GM18861 (cell line): Measurements from ENCODE around the gene RERE.
"Not testable (repeated sequence)": the region's sequence is repeated elsewhere in the genome, so short reads cannot be mapped to it uniquely, and the experiment has no call there.

Source experiments
- ATAC-seq: cut with Tn5 transposase; IDR thresholded peaks from one replicate; pipeline ENCODE4 v1.9.1; 2021; ENCODE audit not compliant: unreplicated experiment

RERE gene

GRCh38 chr1:8754247-8754650 lies 63.2 kb downstream of the RERE start:
- no peak for ATAC-seq

- no peak for ATAC-seq
Measured at GRCh38 chr1:8753736-8754135, 63.7 kb downstream of the RERE start.

GRCh38 chr1:8752921-8753713 lies 64.3 kb downstream of the RERE start:
- no peak for ATAC-seq

- ATAC-seq = no peak
Measured at GRCh38 chr1:8752411-8752810, 65.0 kb downstream of the RERE start.

- no peak for ATAC-seq
Measured at GRCh38 chr1:8751984-8752383, 65.5 kb downstream of the RERE start.

- no peak for ATAC-seq
Measured at GRCh38 chr1:8747879-8748825, 69.3 kb downstream of the RERE start.

- ATAC-seq = no peak
Measured at GRCh38 chr1:8746554-8746953, 70.9 kb downstream of the RERE start.

- ATAC-seq = no peak
Measured at GRCh38 chr1:8745749-8746390, 71.6 kb downstream of the RERE start.

GRCh38 chr1:8745346-8745745 lies 72.1 kb downstream of the RERE start:
- no peak for ATAC-seq

GRCh38 chr1:8742022-8742924 lies 75.2 kb downstream of the RERE start:
- no peak for ATAC-seq

GRCh38 chr1:8740034-8740449 lies 77.4 kb downstream of the RERE start:
- ATAC-seq = no peak

- no peak for ATAC-seq
Measured at GRCh38 chr1:8739377-8739776, 78.1 kb downstream of the RERE start.

- ATAC-seq = no peak
Measured at GRCh38 chr1:8736927-8737326, 80.5 kb downstream of the RERE start.

GRCh38 chr1:8733484-8733883 lies 84.0 kb downstream of the RERE start:
- ATAC-seq = no peak

- no peak for ATAC-seq
Measured at GRCh38 chr1:8731162-8731561, 86.3 kb downstream of the RERE start.

- ATAC-seq = no peak
Measured at GRCh38 chr1:8728464-8728863, 89.0 kb downstream of the RERE start.

GRCh38 chr1:8727809-8728213 lies 89.6 kb downstream of the RERE start:
- ATAC-seq = no peak

GRCh38 chr1:8727316-8727715 lies 90.1 kb downstream of the RERE start:
- not testable (repeated sequence) for ATAC-seq

GRCh38 chr1:8726801-8727186 lies 90.6 kb downstream of the RERE start:
- not testable (repeated sequence) for ATAC-seq

- ATAC-seq = no peak
Measured at GRCh38 chr1:8723010-8723409, 94.4 kb downstream of the RERE start.
